Activated CD4-positive, alpha-beta T cell treated with anti-CD3 and anti-CD28 coated beads, Interleukin-2, Interleukin-6, amounts not matched to agents 100 ng/mL and 50 ng/mL, durations not matched to agents 16 hours and 8 hours (primary cell): ENCODE results near the gene CAMK2A.

Source experiments
- DNase-seq: peaks from one replicate; pipeline ENCODE4 v3.0.0-alpha.2; 2020

The CAMK2A gene

DNA sequence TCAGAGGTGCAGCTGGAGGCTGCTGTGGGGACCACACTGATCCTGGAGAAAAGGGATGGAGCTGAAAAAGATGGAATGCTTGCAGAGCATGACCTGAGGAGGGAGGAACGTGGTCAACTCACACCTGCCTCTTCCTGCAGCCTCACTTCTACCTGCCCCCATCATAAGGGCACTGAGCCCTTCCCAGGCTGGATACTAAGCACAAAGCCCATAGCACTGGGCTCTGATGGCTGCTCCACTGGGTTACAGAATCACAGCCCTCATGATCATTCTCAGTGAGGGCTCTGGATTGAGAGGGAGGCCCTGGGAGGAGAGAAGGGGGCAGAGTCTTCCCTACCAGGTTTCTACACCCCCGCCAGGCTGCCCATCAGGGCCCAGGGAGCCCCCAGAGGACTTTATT, 105.6 kb downstream of the CAMK2A start:
- DNase-seq = no peak

DNA sequence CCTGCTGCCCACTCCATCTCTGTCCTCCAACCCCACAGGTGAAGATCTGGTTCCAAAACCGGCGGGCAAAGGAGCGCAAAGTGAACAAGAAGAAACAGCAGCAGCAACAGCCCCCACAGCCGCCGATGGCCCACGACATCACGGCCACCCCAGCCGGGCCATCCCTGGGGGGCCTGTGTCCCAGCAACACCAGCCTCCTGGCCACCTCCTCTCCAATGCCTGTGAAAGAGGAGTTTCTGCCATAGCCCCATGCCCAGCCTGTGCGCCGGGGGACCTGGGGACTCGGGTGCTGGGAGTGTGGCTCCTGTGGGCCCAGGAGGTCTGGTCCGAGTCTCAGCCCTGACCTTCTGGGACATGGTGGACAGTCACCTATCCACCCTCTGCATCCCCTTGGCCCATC, 106.1 kb downstream of the CAMK2A start:
- DNase-seq = no peak

DNA sequence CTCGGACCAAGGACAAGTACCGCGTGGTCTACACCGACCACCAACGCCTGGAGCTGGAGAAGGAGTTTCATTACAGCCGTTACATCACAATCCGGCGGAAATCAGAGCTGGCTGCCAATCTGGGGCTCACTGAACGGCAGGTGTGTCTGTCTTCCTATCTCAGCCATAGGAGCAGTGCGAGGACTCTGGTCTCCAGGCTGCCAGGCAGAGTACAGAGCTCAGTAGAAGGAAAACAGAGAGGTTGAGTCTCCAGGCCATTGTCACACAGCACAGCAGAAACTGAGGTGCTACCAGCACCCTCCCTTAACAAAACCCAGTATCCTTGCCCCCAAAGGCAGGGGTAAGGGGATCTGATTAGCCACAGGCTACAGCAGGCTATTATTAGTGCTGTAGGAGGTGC, 106.8 kb downstream of the CAMK2A start:
- no peak for DNase-seq

- DNase-seq = no peak
Observed at GRCh38 chr5:150181766-150182545, 107.6 kb downstream of the CAMK2A start.

GRCh38 chr5:150181027-150181426, 108.5 kb downstream of the CAMK2A start:
- DNase-seq = no peak

- no peak for DNase-seq
Observed at GRCh38 chr5:150180241-150181026, 109.1 kb downstream of the CAMK2A start.

GRCh38 chr5:150179019-150179620, 110.5 kb downstream of the CAMK2A start:
- DNase-seq = no peak

- no peak for DNase-seq
Observed at GRCh38 chr5:150178262-150178661, 111.3 kb downstream of the CAMK2A start.

DNA sequence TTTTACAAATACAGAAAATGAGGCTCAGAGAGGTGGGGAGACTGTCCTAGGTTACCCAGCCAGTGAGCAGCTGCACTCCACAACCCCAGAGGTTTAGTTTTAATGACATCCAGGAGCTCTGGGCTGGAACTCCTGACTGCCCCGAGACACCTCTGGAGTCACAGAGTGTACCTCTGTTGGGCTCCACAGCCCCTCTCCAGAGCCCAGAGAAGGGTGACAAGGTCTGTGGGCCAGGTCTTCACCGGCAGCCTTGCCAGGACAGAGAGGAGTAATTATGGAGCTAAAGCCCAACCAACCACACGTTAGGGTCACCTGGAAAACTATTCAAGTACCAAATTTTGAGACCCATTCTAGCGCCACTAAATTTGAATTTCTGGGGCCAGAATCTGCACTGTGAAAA, 111.9 kb downstream of the CAMK2A start:
- no peak for DNase-seq

- DNase-seq = no peak
Observed at GRCh38 chr5:150176745-150177477, 112.7 kb downstream of the CAMK2A start.

DNA sequence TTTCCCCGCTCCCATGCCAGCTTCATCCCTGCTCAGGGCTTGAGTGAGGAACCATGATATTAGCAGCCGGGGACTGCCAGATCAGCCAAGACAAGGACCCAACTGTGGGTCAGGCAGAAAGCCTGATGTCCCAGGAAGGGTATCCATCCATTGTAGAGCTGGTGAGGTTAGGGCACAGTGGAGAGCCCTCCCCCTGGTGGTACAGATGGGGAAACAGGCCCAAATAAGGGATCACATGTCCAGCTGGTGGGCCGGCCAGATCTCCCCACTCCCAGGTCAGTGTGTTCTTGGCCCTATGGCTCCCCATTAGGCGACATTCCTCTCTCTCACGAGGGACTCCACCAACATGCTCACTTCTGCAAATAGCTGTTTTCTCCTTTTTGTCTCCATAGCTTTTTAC, 114.0 kb downstream of the CAMK2A start:
- no peak for DNase-seq

DNA sequence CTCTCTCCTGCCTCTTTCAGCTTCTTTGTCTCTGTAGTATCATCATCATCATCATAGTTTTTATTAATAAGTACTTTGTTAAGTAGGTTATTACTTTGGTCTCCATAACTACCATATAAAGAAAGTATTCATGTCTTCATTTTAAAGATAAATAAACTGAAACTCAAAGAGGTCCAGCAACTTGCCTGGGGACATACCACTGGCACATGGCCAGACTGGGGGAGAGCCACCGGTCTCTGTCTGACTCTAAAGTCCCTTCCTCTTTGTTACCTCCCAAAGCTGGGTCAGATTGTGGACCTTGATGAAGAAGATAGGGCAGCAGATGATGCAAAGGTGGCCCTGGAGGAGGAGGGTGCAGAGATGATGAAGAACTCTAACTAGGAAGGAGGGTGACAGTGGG, 114.5 kb downstream of the CAMK2A start:
- no peak for DNase-seq

DNA sequence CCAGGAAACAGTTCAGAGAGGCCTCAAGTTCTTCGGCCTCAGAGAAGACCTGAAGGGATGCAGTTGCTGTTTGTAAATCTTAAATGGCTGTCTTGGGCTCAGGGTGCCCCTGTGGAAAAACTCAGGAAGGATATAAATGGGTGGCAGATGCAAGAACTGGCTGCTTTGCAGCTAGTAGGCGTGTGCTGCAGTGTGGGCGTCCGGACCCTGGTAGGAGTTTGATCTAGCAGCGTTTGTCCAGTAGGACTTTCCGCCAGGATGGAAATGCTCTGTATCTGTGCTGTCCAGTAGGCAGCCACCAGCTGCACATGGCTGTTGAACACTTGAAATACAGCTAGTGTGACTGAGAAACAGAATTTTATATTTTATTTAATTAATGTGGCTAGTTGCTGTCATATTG, 115.3 kb downstream of the CAMK2A start:
- no peak for DNase-seq

DNA sequence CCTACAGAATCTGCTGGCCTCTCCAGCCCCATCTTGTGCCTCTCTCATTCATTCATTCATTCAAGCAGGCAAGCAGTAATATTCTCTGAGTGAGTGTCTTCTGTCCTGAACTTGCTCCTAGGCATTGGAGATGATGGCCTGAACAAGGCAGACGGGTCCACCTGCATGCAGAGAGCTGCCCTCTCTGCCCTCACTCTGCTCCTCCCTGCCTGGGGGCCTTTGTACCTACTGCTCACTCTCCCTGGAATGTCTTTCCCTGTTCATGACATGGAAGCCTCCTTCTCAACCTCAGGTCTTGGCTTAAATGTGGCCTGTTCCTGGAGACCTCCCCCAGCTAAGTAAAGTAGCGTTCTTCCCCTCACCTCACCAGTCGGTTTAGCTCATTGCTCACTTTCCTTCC, 116.4 kb downstream of the CAMK2A start:
- no peak for DNase-seq

GRCh38 chr5:150172556-150172955, 117.0 kb downstream of the CAMK2A start:
- no peak for DNase-seq

GRCh38 chr5:150172145-150172544, 117.4 kb downstream of the CAMK2A start:
- no peak for DNase-seq
